HG02759 (cell line): Measurements from ENCODE around the gene MTTP.
"Not testable (repeated sequence)": the region's sequence is repeated elsewhere in the genome, so short reads cannot be mapped to it uniquely, and the experiment has no call there.

Experiments used
- ATAC-seq: cut with Tn5 transposase; IDR thresholded peaks from one replicate; pipeline ENCODE4 v1.9.1; 2021; ENCODE audit warnings: mild to moderate bottlenecking, moderate library complexity; ENCODE audit not compliant: unreplicated experiment

The MTTP gene

GRCh38 chr4:99574530-99575324, at the start of gene MTTP:
Gene MTTP (plus strand): TSS chr4:99574824. CDS start chr4:99574910, 86 bp downstream.
- peak; percentile 81 for ATAC-seq

DNA sequence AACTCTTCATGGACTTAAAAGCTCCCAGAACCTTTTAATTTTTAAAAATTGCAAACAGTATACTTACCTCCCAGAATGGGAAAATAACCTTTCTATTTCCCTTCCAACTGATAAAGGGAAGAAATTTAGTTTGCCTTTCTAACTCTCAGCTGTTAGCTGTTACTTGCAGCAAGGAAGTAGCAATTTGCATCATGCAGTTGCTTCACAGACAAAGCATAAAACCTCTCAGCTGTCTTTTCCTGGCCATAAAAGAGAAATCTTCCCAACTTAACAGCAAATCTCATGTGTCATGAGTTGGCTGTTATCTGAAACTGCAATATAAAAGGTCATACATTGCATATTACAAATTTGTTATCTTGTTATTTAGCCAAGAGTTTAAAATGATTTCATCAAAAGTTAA, 45.4 kb upstream of the MTTP start:
- ATAC-seq, result no peak

- no peak for ATAC-seq
Measured at GRCh38 chr4:99529956-99530355, 44.7 kb upstream of the MTTP start.

DNA sequence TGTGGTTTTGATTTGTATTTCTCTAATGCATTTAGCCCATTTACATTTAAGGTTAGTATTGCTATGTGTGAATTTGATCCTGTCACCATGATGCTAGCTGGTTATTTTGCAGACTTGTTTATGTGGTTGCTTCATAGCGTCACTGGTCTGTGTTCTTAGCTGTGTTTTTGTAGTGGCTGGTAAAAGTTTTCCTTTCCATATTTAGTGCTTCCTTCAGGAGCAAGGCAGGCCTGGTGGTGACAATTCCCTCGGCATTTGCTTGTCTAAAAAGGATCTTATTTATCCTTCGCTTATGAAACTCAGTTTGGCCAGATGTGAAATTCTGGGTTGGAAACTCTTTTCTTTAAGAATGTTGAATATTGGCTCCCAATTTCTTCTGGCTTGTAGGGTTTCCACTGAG, 39.9 kb upstream of the MTTP start:
- ATAC-seq, result not testable (repeated sequence)

GRCh38 chr4:99536271-99536670, 38.4 kb upstream of the MTTP start:
- ATAC-seq, result no peak

DNA sequence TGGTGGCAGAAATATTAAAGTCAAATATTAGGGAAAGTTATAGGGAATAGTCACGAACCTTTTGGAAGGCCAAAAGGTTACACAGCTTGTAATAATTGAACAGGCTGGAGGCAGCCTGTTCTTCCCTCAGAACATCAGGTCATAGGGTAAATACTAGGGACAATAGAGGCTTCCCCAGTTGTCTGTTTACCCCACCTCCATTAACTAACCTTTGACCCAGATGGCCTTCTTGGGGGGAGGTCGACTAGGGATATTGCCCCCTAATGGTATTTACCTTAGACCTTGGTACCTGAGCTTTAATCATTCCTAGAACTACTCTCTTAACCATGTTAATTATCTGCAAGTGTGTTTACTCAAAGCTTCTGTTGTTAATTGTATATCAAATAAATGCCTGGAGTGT, 37.8 kb upstream of the MTTP start:
- no peak for ATAC-seq

DNA sequence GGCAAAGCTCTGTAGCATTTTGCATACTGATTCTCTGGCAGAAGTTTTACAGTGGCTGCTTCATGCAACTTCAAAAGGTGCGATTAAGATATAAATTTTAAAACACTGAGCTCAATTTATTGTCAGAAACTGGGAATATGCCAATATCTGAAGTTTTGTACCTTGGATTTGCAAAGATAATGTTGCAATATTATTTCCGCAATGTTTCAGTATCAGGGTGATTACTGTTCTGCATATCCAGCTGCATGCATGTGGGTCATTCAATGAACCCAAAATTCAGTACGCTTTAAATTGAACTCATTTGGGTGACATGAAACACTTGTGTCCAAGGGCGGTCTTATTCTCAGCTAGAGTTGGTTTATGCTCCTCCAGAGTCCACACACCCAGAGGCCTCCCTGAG, 37.0 kb upstream of the MTTP start:
- no peak for ATAC-seq

GRCh38 chr4:99540277-99540939, 34.2 kb upstream of the MTTP start:
- peak; percentile 42 for ATAC-seq

- ATAC-seq, result no peak
Measured at GRCh38 chr4:99552872-99553271, 21.8 kb upstream of the MTTP start.

- peak; percentile 95 for ATAC-seq
Measured at GRCh38 chr4:99563310-99564186, 11.1 kb upstream of the MTTP start, which contains the start of gene TRMT10A. Gene TRMT10A (minus strand): TSS chr4:99564039. CDS start chr4:99559338, 4,701 bp downstream.

DNA sequence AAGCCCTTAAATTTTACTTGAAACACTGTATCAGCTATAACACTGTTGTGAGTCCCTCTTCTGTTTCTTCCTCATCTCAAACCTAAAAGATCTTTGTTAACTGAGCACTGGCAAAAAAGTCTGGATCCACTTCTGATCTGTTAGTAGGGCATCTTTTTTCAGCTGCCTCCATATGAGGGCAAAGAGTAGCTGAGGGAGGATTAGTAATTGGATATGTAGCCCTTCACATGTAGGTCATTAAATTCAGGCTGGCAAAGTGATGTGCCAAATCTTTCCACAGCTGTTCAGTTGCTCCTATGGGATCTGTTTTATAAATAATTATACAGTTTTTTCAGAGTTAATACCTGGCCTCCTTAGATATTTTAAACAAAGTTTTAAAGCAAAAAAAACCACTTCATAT, 9.7 kb upstream of the MTTP start:
- ATAC-seq, result no peak

- ATAC-seq, result no peak
Measured at GRCh38 chr4:99571883-99572282, 2.7 kb upstream of the MTTP start.

DNA sequence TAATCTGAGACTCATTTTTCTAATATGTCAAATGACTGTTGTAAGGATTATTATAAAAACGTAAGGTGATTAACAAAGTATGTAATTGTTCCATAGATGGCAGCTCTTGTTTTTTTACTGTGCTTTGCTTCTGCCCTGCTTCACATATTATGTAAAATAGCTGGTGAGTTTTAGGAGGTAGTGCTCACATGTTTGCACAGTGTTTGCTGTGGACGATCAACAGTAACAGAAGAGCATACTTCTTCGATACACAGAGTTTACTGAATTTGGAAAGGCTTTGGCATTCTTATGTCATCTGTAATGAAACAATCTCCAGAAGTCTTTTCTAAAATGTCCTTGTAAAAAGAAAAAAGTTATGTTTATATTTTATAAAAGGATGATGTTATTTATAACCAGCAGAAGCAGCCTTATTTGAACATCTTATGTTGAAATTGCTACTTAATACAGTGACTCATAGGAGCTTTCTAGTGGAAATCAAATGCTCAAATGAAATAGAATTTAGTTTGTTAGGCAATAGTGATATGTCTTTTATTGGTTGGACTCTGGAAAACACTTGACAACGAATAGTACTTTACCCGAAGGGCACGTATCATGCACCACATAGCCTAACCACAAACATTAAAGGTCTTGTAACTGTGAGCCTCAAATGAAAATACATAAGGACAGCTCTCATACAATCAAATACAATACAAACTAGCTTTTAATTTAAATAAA, 1.9 kb upstream of the MTTP start:
- ATAC-seq, result no peak

DNA sequence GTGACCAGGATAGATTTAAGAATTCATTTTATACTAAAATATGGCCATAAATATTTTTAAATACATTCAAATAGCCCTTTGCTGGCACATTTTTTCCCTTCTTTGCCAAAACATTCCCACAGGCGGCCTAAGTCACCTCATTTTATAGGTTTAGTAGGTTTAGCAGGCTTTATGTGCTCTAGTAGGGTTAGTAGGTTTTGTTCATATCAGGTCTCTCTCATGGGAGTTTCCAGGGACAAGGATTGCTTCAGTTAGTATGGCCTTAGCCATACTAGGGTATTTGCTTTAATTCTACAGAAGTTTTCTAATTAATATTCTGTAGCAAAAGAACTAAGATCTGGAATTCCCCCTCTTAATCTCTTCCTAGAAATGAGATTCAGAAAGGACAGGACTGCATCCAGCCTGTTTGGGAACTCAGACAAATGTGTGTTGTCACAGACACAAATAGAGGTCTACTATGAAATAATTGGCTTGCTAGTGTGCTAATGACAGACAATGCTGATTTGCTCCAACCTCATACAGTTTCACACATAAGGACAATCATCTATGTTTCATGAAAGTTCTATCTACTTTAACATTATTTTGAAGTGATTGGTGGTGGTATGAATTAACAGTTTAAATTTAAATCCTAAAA, 772 bp upstream of the MTTP start:
- ATAC-seq, result no peak

GRCh38 chr4:99578714-99579113, 4.1 kb downstream of the MTTP start:
- no peak for ATAC-seq

DNA sequence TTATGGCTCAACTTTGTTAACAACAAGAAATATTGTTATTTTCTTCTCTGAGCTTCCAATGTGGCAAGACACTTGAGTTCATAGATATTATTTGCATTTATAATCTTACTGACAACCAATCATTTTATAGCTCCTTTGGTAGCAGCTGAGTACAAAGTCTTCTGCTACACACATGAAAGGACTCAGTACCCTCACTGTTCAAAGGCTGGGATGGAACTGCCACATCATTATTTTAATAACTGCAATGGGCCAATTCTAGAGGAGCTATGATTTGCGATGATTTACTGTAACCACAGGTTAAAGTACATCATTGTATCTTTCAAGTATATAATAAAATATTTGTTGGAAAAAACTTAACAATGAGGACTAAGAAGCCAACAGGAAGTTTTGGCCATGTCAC, 10.9 kb downstream of the MTTP start:
- no peak for ATAC-seq

- ATAC-seq, result no peak
Measured at GRCh38 chr4:99586322-99586721, 11.7 kb downstream of the MTTP start.

- no peak for ATAC-seq
Measured at GRCh38 chr4:99586797-99587196, 12.2 kb downstream of the MTTP start.

DNA sequence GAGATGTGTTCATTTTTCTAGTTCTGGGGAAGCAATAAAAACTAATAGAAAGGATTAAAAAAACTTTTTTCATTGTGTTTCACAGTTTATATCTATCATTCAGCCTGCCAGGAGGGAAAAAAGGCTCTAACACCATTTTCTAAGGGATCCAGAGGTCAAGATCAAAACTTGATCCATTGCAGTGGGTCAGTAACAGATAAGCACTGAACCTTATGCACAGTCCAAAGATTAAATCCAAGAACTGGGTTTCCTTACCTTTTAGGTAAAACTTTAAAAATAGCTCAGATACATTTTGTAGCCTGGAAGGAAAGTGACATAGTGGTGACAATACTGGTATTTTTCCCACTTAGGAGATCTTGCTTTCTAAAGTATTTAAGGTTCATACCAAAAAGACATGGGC, 12.7 kb downstream of the MTTP start:
- no peak for ATAC-seq

- no peak for ATAC-seq
Measured at GRCh38 chr4:99587803-99588202, 13.2 kb downstream of the MTTP start.
